Measurements from ENCODE around the gene TMEM123. TPM values are rescaled to one million over a fixed set of nuclear protein-coding genes. Genes with fewer than 3 reads are reported as not detected.

TMEM123 gene
- total and polyA plus RNA-seq, 2 of the 4 experiments (the other 2 are of a cell fraction), result 96.9 to 127 TPM

GRCh38 chr11:102470251-102470650 lies 17.7 kb upstream of the TMEM123 start:
- peaks cover 14% of the 10 kb centered on the region; the same call in 1 of the 2 replicates for H3K9me1 ChIP-seq (ENCODE audit: insufficient read depth, low read length)
- ChIA-PET POLR2A (ENCODE audit: unreplicated experiment) (no interaction called here), CTCF (no interaction called here)
- dilution Hi-C loops (cut with HindIII; ENCODE audit: low sequenced_read_pairs, unreplicated experiment) (no loop called here), in situ Hi-C loops (cut with MboI; ENCODE audit: low sequenced_read_pairs) (no loop called here), intact Hi-C loops (cut with micrococcal nuclease) (no loop called here)
- no CpG with 5 or more reads among the region's 3 CpGs for WGBS, 2 experiments (ENCODE audit: extremely low coverage in 2 of 2, insufficient read length in 1 of 2)
- no peaks in the 10 kb centered on the region for H3K79me1 ChIP-seq (ENCODE audit: low read depth in 1 of 2, low read length in 2 of 2)
- H3K18ac ChIP-seq (ENCODE audit: low read depth, low read length), result no peak overlapping the region
- H3K27ac ChIP-seq (ENCODE audit: insufficient read depth, low read length), result no peak overlapping the region
- H3K23ac ChIP-seq (ENCODE audit: low read depth, low read length), result peak overlapping the region; percentile 7; the same call in 1 of the 2 replicates
- no peaks in the 10 kb centered on the region for H4K20me1 ChIP-seq (ENCODE audit: insufficient read depth, low read length)
- H3K9me3 ChIP-seq (ENCODE audit: control insufficient read depth, insufficient read depth, low read length), result no peaks in the 10 kb centered on the region
- no peak overlapping the region for H4K91ac ChIP-seq (ENCODE audit: insufficient read depth, low read depth, low read length)
- H4K5ac ChIP-seq (ENCODE audit: low read depth, low read length), result no peak overlapping the region
- BruUV-seq (replicated peaks), result no TSS peak
- H3K27me3 ChIP-seq (ENCODE audit: control insufficient read depth, insufficient read depth, low read length), result no peaks in the 10 kb centered on the region
- no peak overlapping the region for H2BK15ac ChIP-seq (ENCODE audit: low read depth, low read length)
- TF ChIP-seq CHD1 (IDR thresholded peaks at IDR 0.05; ENCODE audit: low read depth, low read length) (no peak), MAZ (IDR thresholded peaks at IDR 0.05; ENCODE audit: borderline replicate concordance, low read depth, low read length) (no peak), CTCF (conservative IDR thresholded peaks at IDR 0.05; ENCODE audit: low read depth, low read length) (no peak), MXI1 (IDR thresholded peaks at IDR 0.05; ENCODE audit: borderline replicate concordance, low read depth, low read length) (no peak), RFX5 (IDR thresholded peaks at IDR 0.05; ENCODE audit: low read depth, low read length) (no peak), SMC3 (IDR thresholded peaks at IDR 0.05; ENCODE audit: low read depth, low read length) (no peak), ELK1 (IDR thresholded peaks at IDR 0.05; ENCODE audit: borderline replicate concordance, low read depth, low read length) (no peak), CEBPB (IDR thresholded peaks at IDR 0.05; ENCODE audit: low read depth, low read length) (no peak), BHLHE40 (IDR thresholded peaks at IDR 0.05; ENCODE audit: low read depth, low read length) (no peak), FOS (IDR thresholded peaks at IDR 0.05; ENCODE audit: low read depth, low read length) (no peak)
- TF ChIP-seq, protein P1, sequence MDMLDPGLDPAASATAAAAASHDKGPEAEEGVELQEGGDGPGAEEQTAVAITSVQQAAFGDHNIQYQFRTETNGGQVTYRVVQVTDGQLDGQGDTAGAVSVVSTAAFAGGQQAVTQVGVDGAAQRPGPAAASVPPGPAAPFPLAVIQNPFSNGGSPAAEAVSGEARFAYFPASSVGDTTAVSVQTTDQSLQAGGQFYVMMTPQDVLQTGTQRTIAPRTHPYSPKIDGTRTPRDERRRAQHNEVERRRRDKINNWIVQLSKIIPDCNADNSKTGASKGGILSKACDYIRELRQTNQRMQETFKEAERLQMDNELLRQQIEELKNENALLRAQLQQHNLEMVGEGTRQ (IDR thresholded peaks at IDR 0.05; ENCODE audit: low read depth, low read length), result no peak
- H3K4me1 ChIP-seq (ENCODE audit: control insufficient read depth, insufficient read depth, low read length), result peaks cover 12% of the 10 kb centered on the region
- H3K9ac ChIP-seq (ENCODE audit: low read depth, low read length), result no peak overlapping the region
- no peak overlapping the region for H3K4ac ChIP-seq (ENCODE audit: low read depth, low read length)
- no peak overlapping the region for H2AK5ac ChIP-seq (ENCODE audit: low read depth, low read length)
- DNase-seq (no peak), ATAC-seq (ENCODE audit: low read depth) (no peak)
- no peak overlapping the region for H3K56ac ChIP-seq (ENCODE audit: extremely low read depth, insufficient read depth, low read length)
- H3K4me2 ChIP-seq (ENCODE audit: low read depth, low read length), result no peak overlapping the region
- H4K8ac ChIP-seq (ENCODE audit: low read depth in 2 of 2, low read length in 2 of 2), result no peak overlapping the region
- no peak overlapping the region for H2BK20ac ChIP-seq (ENCODE audit: low read depth, low read length)
- no peaks in the 10 kb centered on the region for H3K36me3 ChIP-seq (ENCODE audit: control insufficient read depth, insufficient read depth, low read length)
- H2BK5ac ChIP-seq (ENCODE audit: low read depth, low read length, poor library complexity, severe bottlenecking), result no peak overlapping the region
- H3K14ac ChIP-seq (replicated peaks; ENCODE audit: low read depth, low read length), result no peak overlapping the region
- H2AK9ac ChIP-seq (replicated peaks; ENCODE audit: low read depth, low read length, poor library complexity), result no peak overlapping the region
- H2AFZ ChIP-seq (replicated peaks; ENCODE audit: low read length, poor library complexity), result no peak overlapping the region
- no peak overlapping the region for H2BK120ac ChIP-seq (ENCODE audit: low read depth, low read length)
- H3K4me3 ChIP-seq (ENCODE audit: insufficient read depth, low read depth, low read length), result no peak overlapping the region
